NK-92 treated with Interleukin-12 subunit alpha and Interleukin-12 subunit beta, amount 100 ng/mL, for 24 hours (cell line): Measurements from ENCODE around the gene TOB1.
A peak's percentile ranks its signal among the peaks of the same experiment; 100 is the strongest.
"Not testable (repeated sequence)": the region's sequence is repeated elsewhere in the genome, so short reads cannot be mapped to it uniquely, and the experiment has no call there.

Experiments used
- DNase-seq: peaks from one replicate; lab custom pipeline; 2025; lab: John Stamatoyannopoulos, UW

The TOB1 gene

DNA sequence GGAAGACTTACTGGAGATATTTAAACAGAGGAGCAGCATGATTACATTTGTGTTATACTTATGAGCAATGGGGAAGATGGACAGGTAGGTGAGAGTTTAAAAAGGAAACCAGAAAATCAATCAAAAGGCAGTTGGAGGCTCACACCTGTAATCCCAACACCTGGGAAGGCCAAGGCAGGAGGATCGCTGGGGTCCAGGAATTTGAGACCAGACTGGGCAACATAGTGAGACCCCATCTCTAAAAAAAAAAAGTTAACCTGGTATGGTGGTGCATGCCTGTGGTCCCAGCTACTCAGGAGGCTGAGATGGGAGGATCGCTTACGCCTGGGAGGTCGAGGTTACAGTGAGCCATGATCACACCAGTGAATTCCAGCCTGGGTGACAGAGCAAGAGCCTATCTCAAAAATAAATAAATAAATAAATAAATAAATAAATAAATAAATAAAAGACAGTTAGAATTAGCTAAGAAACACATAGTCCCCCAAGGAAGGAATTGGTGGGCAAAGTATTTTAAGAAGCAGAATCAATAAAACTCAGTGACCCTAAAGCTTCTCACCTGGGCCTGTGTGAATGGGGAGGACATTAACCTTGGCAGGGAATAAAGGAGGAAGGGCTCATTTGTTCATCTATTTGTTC is 32.3 kb upstream of the TOB1 start:
- DNase-seq: no peak

- not testable (repeated sequence) for DNase-seq
These were observed 28.4 kb upstream of the TOB1 start for GRCh38 chr17:50894513-50894912.

- DNase-seq: no peak
These were observed 27.2 kb upstream of the TOB1 start for GRCh38 chr17:50893183-50893993.

- no peak for DNase-seq
These were observed 26.1 kb upstream of the TOB1 start for GRCh38 chr17:50892101-50892776.

DNA sequence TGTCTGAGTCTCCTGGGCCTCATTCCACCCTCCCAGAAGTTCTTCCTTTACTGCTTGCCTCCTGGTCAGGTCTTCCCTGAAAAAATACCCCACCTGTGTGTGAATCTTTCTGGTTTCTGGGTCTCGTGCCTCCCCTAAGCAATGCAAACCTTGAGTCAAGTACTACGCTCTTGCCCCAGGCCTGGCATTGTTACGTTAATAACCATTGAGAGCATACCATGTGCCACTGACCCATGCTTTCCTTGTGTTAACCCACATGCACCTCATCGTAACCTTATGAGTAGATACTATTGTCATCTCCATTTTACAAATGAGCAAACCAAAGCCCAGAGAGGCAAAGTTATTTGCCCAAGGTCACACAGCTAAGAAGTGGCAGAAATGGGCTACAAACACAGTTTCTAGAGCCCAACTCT is 25.4 kb upstream of the TOB1 start:
- no peak for DNase-seq

- no peak for DNase-seq
These were observed 24.7 kb upstream of the TOB1 start for GRCh38 chr17:50890675-50891516.

- DNase-seq: no peak
These were observed 23.5 kb upstream of the TOB1 start for GRCh38 chr17:50889528-50890118.

DNA sequence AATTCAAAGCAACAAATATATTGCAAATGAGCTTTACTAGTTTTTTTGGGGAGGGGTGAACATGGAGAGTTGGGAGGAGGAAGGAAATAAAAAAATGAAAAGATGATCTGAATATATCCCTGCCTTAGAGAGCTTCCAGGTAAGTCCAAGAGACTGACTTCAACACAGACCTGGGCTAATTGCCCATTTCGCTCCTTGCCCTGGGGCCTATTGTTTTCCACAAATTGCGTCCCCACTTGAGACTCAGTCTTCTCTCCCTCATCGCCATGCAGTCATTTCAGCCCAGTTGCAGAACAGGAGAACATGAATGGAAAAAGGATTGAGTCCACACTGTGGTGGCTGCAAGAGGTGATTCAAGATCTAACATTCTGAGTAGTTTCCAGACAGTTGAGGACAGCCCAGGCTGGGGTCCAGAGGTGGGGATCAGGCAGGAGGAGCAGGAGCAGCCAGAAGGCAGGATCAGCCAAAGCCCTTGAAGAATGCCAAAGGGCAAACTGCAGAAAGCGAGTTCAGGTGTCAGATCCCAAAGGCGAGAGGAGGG is 21.6 kb upstream of the TOB1 start:
- no peak for DNase-seq

- DNase-seq: no peak
These were observed 18.5 kb upstream of the TOB1 start for GRCh38 chr17:50884439-50885311.

- no peak for DNase-seq
These were observed 17.8 kb upstream of the TOB1 start for GRCh38 chr17:50883850-50884438.

DNA sequence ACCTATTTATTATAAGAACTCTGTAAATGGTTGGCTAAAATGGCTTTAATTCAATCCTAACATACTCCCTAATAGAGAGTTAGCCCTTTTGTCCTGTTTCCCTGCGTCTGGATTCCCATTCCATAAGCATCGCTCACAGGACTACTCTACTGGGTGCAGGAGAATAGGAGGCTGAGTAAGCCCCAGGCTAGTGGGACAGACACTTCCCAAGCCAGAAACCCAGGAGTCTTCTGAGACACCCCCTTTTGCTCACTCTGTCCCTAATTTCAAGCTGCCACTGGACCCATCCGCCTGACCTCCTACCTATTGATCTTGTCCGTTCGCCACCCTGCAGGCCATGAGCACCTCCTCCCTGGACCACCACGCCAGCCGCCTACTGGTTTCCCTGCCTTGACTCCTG is 16.7 kb upstream of the TOB1 start:
- no peak for DNase-seq

DNA sequence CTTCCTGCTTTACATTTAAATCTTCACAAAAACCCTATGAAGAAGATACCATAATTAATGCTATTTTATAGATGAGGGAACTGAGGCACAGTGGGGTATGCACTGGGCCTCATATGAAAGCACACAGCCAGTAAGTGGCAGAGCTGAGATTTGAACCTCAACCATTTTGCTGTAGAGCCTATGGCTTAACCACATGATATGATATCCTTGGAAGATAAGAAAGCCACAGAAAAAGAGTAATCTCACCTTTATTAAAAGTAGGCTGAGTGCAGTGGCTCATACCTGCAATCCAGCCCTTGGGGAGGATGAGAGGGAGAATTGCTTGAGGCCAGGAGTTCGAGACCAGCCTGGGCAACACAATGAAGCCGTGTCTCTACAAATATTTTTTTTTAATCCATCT is 15.0 kb upstream of the TOB1 start:
- DNase-seq: no peak

DNA sequence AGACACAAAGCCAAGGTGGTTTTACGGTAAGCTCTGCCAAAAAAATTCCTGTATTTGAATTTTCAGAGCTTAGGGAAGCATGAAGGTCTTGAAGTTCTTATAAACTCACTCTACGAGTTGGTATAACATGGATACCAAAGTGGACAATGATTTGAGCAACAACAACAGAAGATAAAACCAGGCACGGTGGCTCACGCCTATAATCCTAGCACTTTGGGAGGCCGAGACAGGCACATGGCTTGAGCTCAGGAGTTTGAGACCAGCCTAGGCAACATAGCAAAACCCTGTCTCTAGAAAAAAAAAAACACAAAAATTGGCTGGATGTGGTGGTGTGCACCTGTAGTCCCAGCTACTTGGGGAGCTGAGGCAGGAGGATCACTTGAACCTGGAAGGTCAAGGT is 12.9 kb upstream of the TOB1 start:
- DNase-seq: no peak

DNA sequence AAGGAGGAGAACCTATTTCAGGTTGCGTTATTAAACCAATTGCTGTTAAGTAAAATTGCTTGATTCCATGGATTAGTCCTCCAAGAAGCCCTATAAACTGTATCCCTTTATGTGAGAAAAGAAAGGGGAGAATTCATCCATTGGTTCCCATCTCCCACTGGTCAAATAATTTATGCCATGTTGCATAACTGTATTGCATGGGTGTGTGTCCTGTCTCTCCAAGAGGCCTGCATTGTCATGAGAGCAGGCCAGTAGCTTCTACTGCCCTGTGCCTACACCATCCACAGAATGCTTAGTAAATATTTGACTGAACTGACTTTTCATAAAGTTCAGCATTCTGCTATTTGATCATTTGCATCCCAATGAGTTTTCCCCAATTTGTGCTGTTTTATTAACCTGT is 11.7 kb upstream of the TOB1 start:
- no peak for DNase-seq

DNA sequence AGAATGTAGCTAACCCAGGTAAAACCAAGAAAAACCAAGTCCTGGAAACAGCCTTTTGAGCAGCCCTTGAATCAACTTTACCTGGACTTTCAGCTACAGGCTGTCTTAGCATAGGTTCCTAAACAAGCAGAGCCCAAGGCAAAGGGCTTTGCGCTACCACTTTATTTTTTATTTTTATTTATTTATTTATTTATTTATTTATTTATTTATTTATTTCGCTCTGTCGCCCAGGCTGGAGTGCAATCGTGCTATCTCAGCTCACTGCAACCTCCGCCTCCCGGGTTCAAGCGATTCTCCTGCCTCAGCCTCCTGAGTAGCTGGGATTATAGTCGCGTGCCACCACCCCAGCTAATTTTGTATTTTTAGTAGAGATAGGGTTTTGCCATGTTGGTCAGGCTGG is 10.9 kb upstream of the TOB1 start:
- DNase-seq: not testable (repeated sequence)

- no peak for DNase-seq
These were observed 8.9 kb upstream of the TOB1 start for GRCh38 chr17:50875074-50875473.

- no peak for DNase-seq
These were observed 6.7 kb upstream of the TOB1 start for GRCh38 chr17:50872710-50873424.

DNA sequence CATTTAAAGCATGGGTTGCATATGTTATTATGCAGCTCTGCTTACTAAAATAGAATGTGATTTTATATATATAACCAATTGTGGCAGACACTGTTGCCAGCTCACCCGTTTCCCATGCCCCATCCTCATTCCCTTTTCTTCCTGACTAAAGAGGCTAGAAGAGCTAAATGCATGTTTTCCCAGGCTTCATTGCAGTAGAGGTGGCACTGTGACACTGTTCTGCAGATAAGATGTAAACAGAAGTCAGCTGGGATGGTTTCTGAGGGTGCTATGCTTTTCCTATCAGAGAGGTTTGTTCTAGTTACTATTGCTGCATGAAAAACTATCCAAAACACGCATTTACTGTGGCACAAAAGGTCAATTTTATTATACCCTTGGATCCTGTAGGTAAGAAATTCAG is 5.7 kb upstream of the TOB1 start:
- DNase-seq: no peak

GRCh38 chr17:50871364-50871763 is 5.2 kb upstream of the TOB1 start:
- DNase-seq: peak; percentile 14

DNA sequence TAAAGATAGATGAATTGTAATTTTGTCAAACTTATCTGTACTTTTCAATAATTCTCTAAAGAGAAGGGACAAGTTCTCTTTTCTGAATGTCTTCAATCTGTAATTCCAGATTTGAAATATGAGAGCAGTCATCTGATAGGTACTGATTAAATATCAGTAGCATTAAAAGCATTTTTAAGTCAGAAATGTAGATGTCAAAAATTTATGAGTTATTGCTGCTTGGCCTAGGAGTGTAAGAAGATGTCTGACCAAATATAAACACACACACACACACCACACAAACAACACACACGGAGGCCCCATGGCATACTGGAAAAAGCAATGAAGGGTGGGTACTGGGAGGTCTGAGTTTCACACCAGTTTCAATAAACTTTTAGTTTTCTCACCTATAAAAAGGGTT is 2.4 kb upstream of the TOB1 start:
- no peak for DNase-seq
